Activated T-cell treated with anti-CD3 and anti-CD28 coated beads for 4 hours (primary cell): ENCODE data around the gene NOTCH1.

Experiments used
- DNase-seq: peaks from one replicate; pipeline ENCODE4 v3.0.0-alpha.2; 2020

Gene NOTCH1

GRCh38 chr9:136499071-136499934 lies 46.5 kb downstream of the NOTCH1 start:
- DNase-seq: no peak

- DNase-seq: no peak
Observed at GRCh38 chr9:136497916-136498695, 47.7 kb downstream of the NOTCH1 start.

- DNase-seq: no peak
Observed at GRCh38 chr9:136496801-136497620, 48.8 kb downstream of the NOTCH1 start.

GRCh38 chr9:136496181-136496580 lies 49.7 kb downstream of the NOTCH1 start:
- no peak for DNase-seq

GRCh38 chr9:136495238-136495800 lies 50.5 kb downstream of the NOTCH1 start:
- DNase-seq: no peak

- no peak for DNase-seq
Observed at GRCh38 chr9:136494531-136495215, 51.2 kb downstream of the NOTCH1 start.

GRCh38 chr9:136494012-136494411 lies 51.8 kb downstream of the NOTCH1 start:
- DNase-seq: no peak

- DNase-seq: no peak
Observed at GRCh38 chr9:136493567-136493971, 52.3 kb downstream of the NOTCH1 start.

- DNase-seq: no peak
Observed at GRCh38 chr9:136492978-136493522, 52.8 kb downstream of the NOTCH1 start.

- DNase-seq: no peak
Observed at GRCh38 chr9:136489731-136490130, 56.1 kb downstream of the NOTCH1 start.

- peak; percentile 70 for DNase-seq
Observed at GRCh38 chr9:136488247-136489214, 57.3 kb downstream of the NOTCH1 start.

GRCh38 chr9:136487672-136488071 lies 58.2 kb downstream of the NOTCH1 start:
- no peak for DNase-seq

GRCh38 chr9:136486823-136487620 lies 58.8 kb downstream of the NOTCH1 start:
- no peak for DNase-seq

GRCh38 chr9:136486131-136486530 lies 59.7 kb downstream of the NOTCH1 start:
- DNase-seq: no peak

- peak; percentile 78 for DNase-seq
Observed at GRCh38 chr9:136485049-136486045, 60.5 kb downstream of the NOTCH1 start.

- DNase-seq: no peak
Observed at GRCh38 chr9:136484153-136485048, 61.4 kb downstream of the NOTCH1 start.

- peak; percentile 86 for DNase-seq
Observed at GRCh38 chr9:136483589-136484152, 62.2 kb downstream of the NOTCH1 start.
